MM.1S (cell line): Measurements from ENCODE around the gene LRRC1.

Experiments used
- DNase-seq: peaks from one replicate; pipeline ENCODE4 v3.0.0-alpha.2; 2015
- H2AFZ ChIP-seq: fragments of 300-600 bp; sonication (generic); 2 replicates; pipeline ENCODE4 v1.6.0; 2016; ENCODE audit warnings: antibody characterized with exemption, low read length
- H3F3A ChIP-seq: fragments of 300-600 bp; sonication (generic); 2 replicates; pipeline ENCODE4 v1.6.1; 2016; ENCODE audit warnings: mild to moderate bottlenecking, antibody characterized with exemption, low read length, moderate library complexity, mixed read lengths; ENCODE audit not compliant: insufficient read depth
- H3K27ac ChIP-seq: fragments of 300-600 bp; sonication (generic); 2 replicates; pipeline ENCODE4 v1.5.1; 2016; ENCODE audit warnings: mild to moderate bottlenecking, low read length
- H3K27me3 ChIP-seq: fragments of 300-600 bp; sonication (generic); replicated peaks from 2 replicates; pipeline ENCODE4 v1.6.0; 2016; ENCODE audit warnings: low read length; ENCODE audit not compliant: insufficient read depth
- H3K36me3 ChIP-seq: fragments of 300-600 bp; sonication (generic); replicated peaks from 2 replicates; pipeline ENCODE4 v1.6.1; 2016; ENCODE audit warnings: mild to moderate bottlenecking, low read length, mixed read lengths; ENCODE audit not compliant: insufficient read depth
- H3K4me1 ChIP-seq: fragments of 300-600 bp; sonication (generic); 2 replicates; pipeline ENCODE4 v1.6.1; 2016; ENCODE audit warnings: low read length, mixed read lengths
- H3K4me2 ChIP-seq: fragments of 300-600 bp; sonication (generic); 2 replicates; pipeline ENCODE4 v1.6.0; 2016; ENCODE audit warnings: low read depth, low read length
- H3K4me3 ChIP-seq: fragments of 300-600 bp; sonication (generic); 2 replicates; pipeline ENCODE4 v1.5.1; 2016; ENCODE audit warnings: low read length, mixed read lengths
- H3K79me2 ChIP-seq: fragments of 300-600 bp; sonication (generic); 2 replicates; pipeline ENCODE4 v1.6.1; 2016; ENCODE audit warnings: mixed run types, low read length, mixed read lengths
- H3K9ac ChIP-seq: fragments of 300-600 bp; sonication (generic); 2 replicates; pipeline ENCODE4 v1.6.1; 2016; ENCODE audit warnings: low read length, mixed read lengths
- H3K9me2 ChIP-seq: fragments of 300-600 bp; sonication (generic); replicated peaks from 2 replicates; pipeline ENCODE4 v1.6.1; 2016; ENCODE audit warnings: mild to moderate bottlenecking, low read length, mixed read lengths; ENCODE audit not compliant: insufficient read depth
- H3K9me3 ChIP-seq: fragments of 300-600 bp; sonication (generic); replicated peaks from 2 replicates; pipeline ENCODE4 v1.6.1; 2016; ENCODE audit warnings: mild to moderate bottlenecking, low read length, mixed read lengths; ENCODE audit not compliant: insufficient read depth
- H4K20me1 ChIP-seq: fragments of 300-600 bp; sonication (generic); 2 replicates; pipeline ENCODE4 v1.6.1; 2016; ENCODE audit warnings: mild to moderate bottlenecking, low read length, moderate library complexity, mixed read lengths; ENCODE audit not compliant: insufficient read depth
- CTCF ChIP-seq: fragments of 300-600 bp; sonication (generic); IDR thresholded peaks from 2 replicates; pipeline ENCODE4 v1.5.1; 2016; ENCODE audit warnings: antibody characterized with exemption, low read length, mixed read lengths
- EZH2 ChIP-seq: fragments of 300-600 bp; sonication (generic); optimal IDR thresholded peaks from 2 replicates; pipeline ENCODE3; 2017; ENCODE audit warnings: low read depth, mild to moderate bottlenecking, antibody characterized with exemption, low read length, mixed read lengths
- EZH2phosphoT487 ChIP-seq: fragments of 300-600 bp; sonication (generic); IDR thresholded peaks from 2 replicates; pipeline ENCODE4 v1.6.1; 2018; ENCODE audit warnings: antibody characterized with exemption, low read length

LRRC1 gene

GRCh38 chr6:53802582-53802981 is 7.8 kb downstream of the LRRC1 start:
- peaks cover 99% of the 10 kb centered on the region for H3K79me2 ChIP-seq

GRCh38 chr6:53803081-53803860 is 8.5 kb downstream of the LRRC1 start:
- no peaks in the 10 kb centered on the region for H3K27me3 ChIP-seq
- H3F3A ChIP-seq = no peaks in the 10 kb centered on the region
- peaks cover 99% of the 10 kb centered on the region for H3K79me2 ChIP-seq
- H3K9me2 ChIP-seq = no peaks in the 10 kb centered on the region; the same call in 1 of the 2 replicates
- H3K4me3 ChIP-seq = no peak overlapping the region
- H3K27ac ChIP-seq = no peak overlapping the region
- H2AFZ ChIP-seq = no peak overlapping the region
- peaks cover 6% of the 10 kb centered on the region for H3K4me1 ChIP-seq
- H3K36me3 ChIP-seq = no peaks in the 10 kb centered on the region
- no peaks in the 10 kb centered on the region for H4K20me1 ChIP-seq
- no peaks in the 10 kb centered on the region for H3K9me3 ChIP-seq
- H3K4me2 ChIP-seq = no peak overlapping the region
- TF ChIP-seq EZH2phosphoT487 (no peak), EZH2 (no peak), CTCF (no peak)
- H3K9ac ChIP-seq = no peak overlapping the region
- no peak for DNase-seq

More at GRCh38 chr6:53802582-53802981, 7.8 kb downstream of the LRRC1 start:
- Histone ChIP-seq H3F3A (no peaks in the 10 kb centered on the region), H3K27ac (no peak overlapping the region), H3K4me1 (no peaks in the 10 kb centered on the region), H3K9me2 (no peaks in the 10 kb centered on the region; the same call in 1 of the 2 replicates), H3K9ac (no peak overlapping the region), H3K36me3 (no peaks in the 10 kb centered on the region), H2AFZ (no peak overlapping the region), H3K4me3 (no peak overlapping the region), H3K9me3 (no peaks in the 10 kb centered on the region), H3K27me3 (no peaks in the 10 kb centered on the region), H4K20me1 (no peaks in the 10 kb centered on the region), H3K4me2 (no peak overlapping the region)
- TF ChIP-seq CTCF (no peak), EZH2phosphoT487 (no peak), EZH2 (no peak)
- DNase-seq = no peak

- Histone ChIP-seq H4K20me1 (no peaks in the 10 kb centered on the region), H3F3A (peaks cover 9% of the 10 kb centered on the region), H3K79me2 (peaks cover 99% of the 10 kb centered on the region), H3K4me1 (peaks cover 22% of the 10 kb centered on the region), H3K4me2 (no peak overlapping the region), H3K9me2 (no peaks in the 10 kb centered on the region; the same call in 1 of the 2 replicates), H2AFZ (no peak overlapping the region), H3K27ac (no peak overlapping the region), H3K9ac (no peak overlapping the region), H3K4me3 (no peak overlapping the region), H3K36me3 (no peaks in the 10 kb centered on the region), H3K9me3 (no peaks in the 10 kb centered on the region), H3K27me3 (no peaks in the 10 kb centered on the region)
- no peak for DNase-seq
- TF ChIP-seq CTCF = no peak
- TF ChIP-seq EZH2 = no peak
- TF ChIP-seq EZH2phosphoT487 = no peak
Measured at GRCh38 chr6:53805016-53805415, 10.2 kb downstream of the LRRC1 start.
